GM18511 (cell line): ENCODE measurements around the gene GPR108.

Source experiments
- ATAC-seq: cut with Tn5 transposase; IDR thresholded peaks from one replicate; pipeline ENCODE4 v1.9.1; 2021; ENCODE audit warnings: mild to moderate bottlenecking, moderate library complexity; ENCODE audit not compliant: unreplicated experiment

GPR108 gene

GRCh38 chr19:6682607-6683128 lies 54.7 kb downstream of the GPR108 start:
- ATAC-seq = no peak

- ATAC-seq = no peak
Measured at GRCh38 chr19:6680141-6680540, 57.2 kb downstream of the GPR108 start.
